Natural killer cell (primary cell): ENCODE measurements around the gene GIMAP8. TPM values are rescaled to one million over a fixed set of nuclear protein-coding genes. Genes with fewer than 3 reads are reported as not detected.

Experiments used
- ATAC-seq, 3 donors: fragments of 150-1000 bp in 2 of 3; fragments of 200-7000 bp in 1 of 3; cut with Tn5 transposase; 1 replicate in 1 of 3; 2 replicates in 2 of 3; pipeline ENCODE4 v1.10.0; 2021; ENCODE audit warnings: mild to moderate bottlenecking in 2 of 3, moderate library complexity in 2 of 3
- DNase-seq, 2 donors: peaks; one replicate each; pipeline versions ENCODE4 v3.0.0 to v3.0.0-alpha.2; 2013 to 2021; ENCODE audit warnings: mixed read lengths in 1 of 2
- H3K27ac ChIP-seq: one replicate; pipeline ENCODE4 v1.5.1; 2013; ENCODE audit warnings: mild to moderate bottlenecking, low read length
- H3K27me3 ChIP-seq: one replicate; pipeline ENCODE4 v1.6.1; 2013; ENCODE audit warnings: low read length; ENCODE audit not compliant: control insufficient read depth, insufficient read depth
- H3K36me3 ChIP-seq: one replicate; pipeline ENCODE4 v1.6.1; 2013; ENCODE audit warnings: low read length; ENCODE audit not compliant: control insufficient read depth, insufficient read depth
- H3K4me1 ChIP-seq: one replicate; pipeline ENCODE4 v1.6.1; 2013; ENCODE audit warnings: low read length; ENCODE audit not compliant: control insufficient read depth, insufficient read depth
- H3K4me3 ChIP-seq: one replicate; pipeline ENCODE4 v1.5.1; 2013; ENCODE audit warnings: low read length
- H3K9me3 ChIP-seq: one replicate; pipeline ENCODE4 v1.6.1; 2013; ENCODE audit warnings: low read length; ENCODE audit not compliant: control insufficient read depth, insufficient read depth
- H3K27ac Mint-ChIP-seq, 2 donors: one replicate each; pipeline ENCODE4 v1.8.0; 2022; ENCODE audit warnings: mild to moderate bottlenecking in 2 of 2, mixed read lengths in 2 of 2, moderate library complexity in 1 of 2
- H3K27me3 Mint-ChIP-seq, 2 donors: one replicate each; pipeline ENCODE4 v1.8.0; 2022; ENCODE audit warnings: low read depth in 2 of 2, mixed read lengths in 2 of 2
- H3K36me3 Mint-ChIP-seq: one replicate; pipeline ENCODE4 v1.8.0; 2022; ENCODE audit warnings: mixed read lengths
- H3K4me1 Mint-ChIP-seq, 2 donors: one replicate each; pipeline ENCODE4 v1.8.0; 2022; ENCODE audit warnings: mixed read lengths in 2 of 2
- H3K4me3 Mint-ChIP-seq: one replicate; pipeline ENCODE4 v1.8.0; 2022; ENCODE audit warnings: mild to moderate bottlenecking, moderate library complexity, mixed read lengths
- H3K9me3 Mint-ChIP-seq, 2 donors: one replicate each; pipeline ENCODE4 v1.8.0; 2022; ENCODE audit warnings: mixed read lengths in 2 of 2
- WGBS: methylation state at CpG from one replicate; pipeline ENCODE4 v1.1.7; 2013; ENCODE audit warnings: missing lambda C conversion rate; ENCODE audit not compliant: insufficient coverage; 5-methylcytosine and 5-hydroxymethylcytosine counted together
- intact Hi-C: fragments of 100-400 bp; cut with micrococcal nuclease; formaldehyde crosslinking; loops from one replicate; pipeline ENCODE4 v1.14.2; 2022
- total RNA-seq, 4 donors: library from RNA; stranded (reverse); fragments of 120-200 nt in 1 of 4; gene quantifications; one replicate each; pipeline versions ENCODE4 v1.2.3 to v1.2.4, GENCODE V29; 2013 to 2022
- TF ChIP-seq, protein P1 (sequence below): fragments of 200-600 bp; IDR thresholded peaks from one replicate; pipeline ENCODE4 v1.8.0; 2022; ENCODE audit warnings: antibody characterized with exemption

GIMAP8 gene
- total RNA-seq, 3 donors from 2014 or later (not counting 1 experiment from before 2014, with no cell fraction given), result 6.7 to 17.7 (median 8.4) TPM

DNA sequence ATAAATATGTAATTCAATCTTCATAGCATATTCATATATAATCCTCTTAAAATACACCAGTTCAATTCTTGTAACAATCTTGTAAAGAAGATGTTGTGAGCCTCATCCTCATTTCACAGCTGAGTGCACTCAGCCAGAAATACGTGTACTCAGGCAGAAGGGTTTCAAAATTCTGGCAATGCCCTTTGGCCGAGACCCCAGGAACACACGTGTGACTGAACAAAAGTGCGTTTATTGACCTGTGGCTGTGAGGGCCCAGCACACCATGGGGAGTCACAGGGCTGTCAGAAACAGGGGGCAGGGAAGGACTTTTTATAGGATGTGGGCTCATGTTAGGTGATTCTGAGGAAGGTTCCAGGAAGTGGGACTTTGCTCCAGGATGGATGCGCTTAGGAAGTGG is 21.5 kb downstream of the GIMAP8 start:
- Mint-ChIP-seq H3K4me3 (no peak overlapping the region), H3K9me3 (no peaks in the 10 kb centered on the region), H3K36me3 (peaks cover 80% of the 10 kb centered on the region), H3K27me3 (no peaks in the 10 kb centered on the region), H3K27ac (peak overlapping the region; percentile 31 to 68), H3K4me1 (peaks cover 58 to 64% of the 10 kb centered on the region in 2 donors)
- H3K4me1 ChIP-seq, result peaks cover 13% of the 10 kb centered on the region
- peaks cover 79% of the 10 kb centered on the region for H3K36me3 ChIP-seq
- intact Hi-C loops, result no loop called here
- DNase-seq (no peak), ATAC-seq (no peak)
- TF ChIP-seq, protein P1, sequence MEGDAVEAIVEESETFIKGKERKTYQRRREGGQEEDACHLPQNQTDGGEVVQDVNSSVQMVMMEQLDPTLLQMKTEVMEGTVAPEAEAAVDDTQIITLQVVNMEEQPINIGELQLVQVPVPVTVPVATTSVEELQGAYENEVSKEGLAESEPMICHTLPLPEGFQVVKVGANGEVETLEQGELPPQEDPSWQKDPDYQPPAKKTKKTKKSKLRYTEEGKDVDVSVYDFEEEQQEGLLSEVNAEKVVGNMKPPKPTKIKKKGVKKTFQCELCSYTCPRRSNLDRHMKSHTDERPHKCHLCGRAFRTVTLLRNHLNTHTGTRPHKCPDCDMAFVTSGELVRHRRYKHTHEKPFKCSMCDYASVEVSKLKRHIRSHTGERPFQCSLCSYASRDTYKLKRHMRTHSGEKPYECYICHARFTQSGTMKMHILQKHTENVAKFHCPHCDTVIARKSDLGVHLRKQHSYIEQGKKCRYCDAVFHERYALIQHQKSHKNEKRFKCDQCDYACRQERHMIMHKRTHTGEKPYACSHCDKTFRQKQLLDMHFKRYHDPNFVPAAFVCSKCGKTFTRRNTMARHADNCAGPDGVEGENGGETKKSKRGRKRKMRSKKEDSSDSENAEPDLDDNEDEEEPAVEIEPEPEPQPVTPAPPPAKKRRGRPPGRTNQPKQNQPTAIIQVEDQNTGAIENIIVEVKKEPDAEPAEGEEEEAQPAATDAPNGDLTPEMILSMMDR, result no peak
- H3K9me3 ChIP-seq, result no peaks in the 10 kb centered on the region
- no peak overlapping the region for H3K27ac ChIP-seq
- no peak overlapping the region for H3K4me3 ChIP-seq
- no peaks in the 10 kb centered on the region for H3K27me3 ChIP-seq
- WGBS, result 92% methylated on average over 5 of the region's 5 CpGs

DNA sequence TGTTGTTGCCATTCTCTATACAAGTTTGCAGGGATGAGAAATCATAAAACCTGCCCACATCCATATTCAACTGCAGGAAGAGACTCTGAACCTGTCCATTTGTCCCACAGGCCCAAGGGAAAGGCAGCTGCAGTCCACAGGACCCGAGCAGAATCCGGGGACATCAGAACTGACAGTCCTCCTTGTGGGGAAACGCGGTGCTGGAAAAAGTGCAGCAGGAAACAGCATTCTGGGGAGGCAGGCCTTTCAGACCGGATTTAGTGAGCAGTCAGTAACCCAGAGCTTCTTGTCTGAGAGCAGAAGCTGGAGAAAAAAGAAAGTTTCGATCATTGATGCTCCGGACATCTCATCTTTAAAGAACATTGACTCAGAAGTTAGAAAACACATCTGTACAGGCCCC is 23.5 kb downstream of the GIMAP8 start:
- Histone ChIP-seq H3K4me3 (no peak overlapping the region), H3K27me3 (no peaks in the 10 kb centered on the region), H3K27ac (no peak overlapping the region), H3K36me3 (peaks cover 80% of the 10 kb centered on the region), H3K4me1 (peaks cover 6% of the 10 kb centered on the region), H3K9me3 (no peaks in the 10 kb centered on the region)
- intact Hi-C loops, result no loop called here
- H3K27ac Mint-ChIP-seq, result peak overlapping the region; percentile 21 to 60
- no peaks in the 10 kb centered on the region for H3K9me3 Mint-ChIP-seq
- TF ChIP-seq, protein P1, result no peak
- no peaks in the 10 kb centered on the region for H3K27me3 Mint-ChIP-seq
- DNase-seq (no peak), ATAC-seq (no peak)
- 92% methylated on average over 7 of the region's 7 CpGs for WGBS
- no peak overlapping the region for H3K4me3 Mint-ChIP-seq
- H3K4me1 Mint-ChIP-seq, result peaks cover 52 to 63% of the 10 kb centered on the region in 2 donors
- H3K36me3 Mint-ChIP-seq, result peaks cover 77% of the 10 kb centered on the region

DNA sequence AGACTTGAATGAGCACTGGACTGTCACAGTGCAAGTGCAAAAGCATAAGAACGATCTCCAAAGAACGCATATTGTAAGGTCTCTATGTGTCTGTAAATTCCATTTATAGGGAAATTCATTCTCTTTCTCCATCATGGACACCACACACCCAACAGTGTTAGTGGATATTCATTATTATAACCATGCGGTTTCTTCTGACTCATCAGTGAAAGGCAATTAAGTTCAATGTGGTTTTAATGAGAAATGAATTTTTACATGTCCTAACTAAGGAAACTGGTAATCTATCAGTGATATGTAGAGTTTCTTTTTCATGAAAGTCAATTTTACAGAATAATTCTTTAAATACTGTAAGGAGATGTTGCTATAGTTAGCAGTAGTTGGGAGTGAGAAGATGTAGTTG is 25.9 kb downstream of the GIMAP8 start:
- peak overlapping the region; percentile 30 to 97 for H3K27ac Mint-ChIP-seq
- no peak for ATAC-seq
- H3K4me3 Mint-ChIP-seq, result peak overlapping the region; percentile 71
- DNase-seq, result no peak
- H3K27ac ChIP-seq, result no peak overlapping the region
- H3K4me3 ChIP-seq, result no peak overlapping the region
- TF ChIP-seq, protein P1, result no peak
- H3K9me3 ChIP-seq, result no peaks in the 10 kb centered on the region
- peaks cover 62% of the 10 kb centered on the region for H3K36me3 ChIP-seq
- peaks cover 59 to 71% of the 10 kb centered on the region in 2 donors for H3K4me1 Mint-ChIP-seq
- no peaks in the 10 kb centered on the region for H3K9me3 Mint-ChIP-seq
- H3K27me3 Mint-ChIP-seq, result no peaks in the 10 kb centered on the region
- no peaks in the 10 kb centered on the region for H3K27me3 ChIP-seq
- WGBS, result 86% methylated on average over 2 of the region's 3 CpGs
- intact Hi-C loops, result no loop called here
- H3K4me1 ChIP-seq, result peaks cover 23% of the 10 kb centered on the region
- peaks cover 60% of the 10 kb centered on the region for H3K36me3 Mint-ChIP-seq
